GM19468 (cell line): ENCODE data around the gene SRRM3.
"Not testable (repeated sequence)": the region's sequence is repeated elsewhere in the genome, so short reads cannot be mapped to it uniquely, and the experiment has no call there.

Source experiments
- ATAC-seq: cut with Tn5 transposase; IDR thresholded peaks from one replicate; pipeline ENCODE4 v1.9.1; 2021; ENCODE audit warnings: mild to moderate bottlenecking, moderate library complexity, moderate number of reproducible peaks; ENCODE audit not compliant: unreplicated experiment; ENCODE audit errors: extremely low read depth

SRRM3 gene

DNA sequence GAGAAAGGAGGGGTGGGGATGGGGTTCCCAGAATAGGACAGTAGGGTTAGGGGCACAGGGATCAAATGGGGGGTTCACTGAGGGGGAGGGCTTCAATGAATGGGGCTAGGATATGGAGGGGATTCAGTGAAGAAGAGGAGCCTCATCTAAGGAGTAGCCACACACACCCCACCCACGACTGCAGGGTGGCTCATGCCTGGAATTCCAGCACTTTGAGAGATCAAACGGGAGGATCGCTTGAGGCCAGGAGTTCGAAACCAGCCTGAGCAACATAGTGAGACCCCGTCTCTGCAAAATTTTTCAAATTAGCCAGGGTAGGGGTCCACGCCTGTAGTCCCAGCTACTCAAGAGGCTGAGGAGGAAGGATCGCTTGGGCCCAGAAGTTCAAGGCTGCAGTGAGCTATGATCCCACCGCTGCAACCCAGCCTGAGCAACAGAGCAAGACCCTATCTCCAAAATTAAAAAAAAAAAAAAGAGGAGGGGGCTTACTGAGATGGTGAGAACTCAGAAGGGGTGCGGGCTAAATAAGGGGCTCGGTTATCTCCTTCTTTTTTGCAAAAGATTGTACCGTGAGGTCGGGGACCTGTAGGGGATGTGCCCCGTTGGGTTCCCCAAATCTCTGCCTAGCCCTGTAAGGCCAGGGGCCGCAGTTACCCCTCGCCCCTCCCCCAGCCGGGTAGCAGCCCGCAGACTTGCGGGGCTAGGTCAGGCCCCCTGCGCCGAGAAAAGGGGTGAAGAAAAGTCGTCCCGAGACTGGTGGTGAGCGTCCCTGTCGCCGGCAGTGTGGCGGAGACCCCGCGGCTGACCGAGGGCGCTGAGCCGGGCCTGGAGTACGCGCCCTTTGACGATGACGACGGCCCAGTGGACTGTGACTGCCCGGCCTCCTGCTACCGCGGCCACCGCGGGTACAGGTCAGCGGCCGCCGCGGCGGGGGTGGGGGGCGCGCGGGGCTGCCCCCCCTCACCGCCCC is 57.7 kb downstream of the SRRM3 start:
- no peak for ATAC-seq

DNA sequence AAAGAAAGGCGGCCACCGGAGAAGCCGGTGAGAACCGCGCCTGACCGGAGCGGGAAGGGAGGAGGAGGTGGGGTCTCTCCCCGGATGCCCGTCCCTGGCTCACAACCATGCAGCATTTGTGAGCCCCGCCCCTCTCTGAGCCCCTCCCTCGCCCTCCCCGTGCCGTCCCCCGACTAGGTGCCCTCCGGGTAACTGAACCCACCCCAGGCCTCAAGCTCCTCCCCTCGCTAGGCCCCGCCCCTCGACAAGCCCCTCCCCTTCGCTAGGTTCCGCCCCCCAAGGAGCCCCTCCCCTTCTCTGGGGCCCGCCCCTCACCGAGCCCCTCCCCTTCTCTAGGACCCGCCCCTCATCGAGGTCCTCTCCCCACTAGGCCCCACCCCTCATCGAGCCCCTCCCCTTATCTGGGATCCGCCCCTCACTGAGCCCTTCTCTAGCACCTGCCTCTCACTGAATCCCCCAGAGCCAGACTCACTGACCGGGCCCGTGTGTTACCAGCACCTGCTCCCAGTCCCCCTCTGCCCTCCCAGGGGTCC is 58.5 kb downstream of the SRRM3 start:
- ATAC-seq = no peak

DNA sequence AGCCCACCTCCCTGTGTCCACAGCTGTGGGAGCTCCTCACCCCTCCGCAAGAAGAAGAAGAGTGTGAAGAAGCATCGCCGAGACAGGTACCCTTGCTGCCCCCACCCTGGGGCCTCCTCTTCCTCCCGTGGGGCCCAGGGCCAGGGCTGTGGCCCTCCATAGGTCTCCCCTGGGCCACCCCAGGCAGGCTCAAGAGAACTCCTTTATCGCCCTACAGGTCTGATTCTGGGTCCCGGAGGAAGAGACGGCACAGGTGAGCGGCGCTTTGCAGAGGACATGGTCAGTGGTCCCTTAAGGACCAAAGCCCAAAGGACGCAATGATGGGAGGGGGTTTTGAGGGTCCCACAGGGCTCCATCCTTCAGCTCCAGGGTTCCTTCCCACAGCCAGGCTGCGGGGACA is 59.6 kb downstream of the SRRM3 start:
- no peak for ATAC-seq

DNA sequence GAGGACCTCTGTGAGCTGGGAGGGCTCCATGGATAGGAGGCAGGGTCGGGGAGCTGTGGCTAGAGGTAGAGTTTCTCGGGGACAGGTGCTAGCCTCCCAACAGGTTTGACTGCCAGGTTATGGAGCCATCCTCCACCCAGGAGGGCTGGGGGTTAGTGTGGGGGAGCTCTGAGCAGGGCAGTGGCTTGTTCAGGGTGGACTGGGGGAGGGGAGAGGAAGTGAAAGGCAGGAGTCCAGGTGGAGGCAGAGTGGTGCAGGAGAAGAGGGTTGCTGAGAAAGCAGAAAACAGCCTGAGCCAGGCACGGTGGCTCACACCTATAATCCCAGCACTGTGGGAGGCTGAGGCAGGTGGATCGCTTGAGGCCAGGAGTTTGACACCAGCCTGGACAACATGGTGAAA is 60.2 kb downstream of the SRRM3 start:
- ATAC-seq = no peak

DNA sequence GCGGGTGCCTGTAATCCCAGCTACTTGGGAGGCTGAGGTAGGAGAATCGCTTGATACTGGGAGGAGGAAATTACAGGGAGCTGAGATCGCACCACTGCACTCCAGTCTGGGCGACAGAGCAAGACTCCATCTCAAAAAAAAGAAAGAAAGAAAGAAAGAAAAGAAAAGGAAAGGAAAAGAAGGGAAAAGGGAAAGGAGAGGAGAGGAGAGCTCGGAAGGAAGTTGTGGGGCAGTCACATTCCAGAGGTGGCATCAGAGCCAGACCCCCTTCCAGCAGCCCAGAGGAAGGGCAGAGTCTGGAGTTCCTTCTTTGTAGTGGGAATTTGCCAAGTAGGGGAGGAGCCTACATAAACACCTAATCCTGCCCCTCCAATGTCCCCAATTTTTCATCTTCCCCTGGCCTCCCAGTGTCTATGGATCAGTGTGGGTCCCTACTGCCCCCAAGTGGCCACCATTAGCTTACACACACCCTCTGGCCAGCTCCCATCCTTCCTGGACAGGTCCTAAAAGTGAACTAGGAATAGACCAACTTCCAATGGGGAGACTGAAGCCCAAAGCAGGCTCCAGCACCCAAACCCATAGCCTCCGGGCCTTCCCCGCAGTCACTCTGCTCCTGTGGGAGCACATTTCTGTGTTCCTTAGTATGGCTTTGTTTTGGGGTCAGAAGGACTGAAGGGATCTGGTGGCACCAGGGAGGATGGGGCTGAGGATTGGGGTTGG is 61.1 kb downstream of the SRRM3 start:
- ATAC-seq = no peak

DNA sequence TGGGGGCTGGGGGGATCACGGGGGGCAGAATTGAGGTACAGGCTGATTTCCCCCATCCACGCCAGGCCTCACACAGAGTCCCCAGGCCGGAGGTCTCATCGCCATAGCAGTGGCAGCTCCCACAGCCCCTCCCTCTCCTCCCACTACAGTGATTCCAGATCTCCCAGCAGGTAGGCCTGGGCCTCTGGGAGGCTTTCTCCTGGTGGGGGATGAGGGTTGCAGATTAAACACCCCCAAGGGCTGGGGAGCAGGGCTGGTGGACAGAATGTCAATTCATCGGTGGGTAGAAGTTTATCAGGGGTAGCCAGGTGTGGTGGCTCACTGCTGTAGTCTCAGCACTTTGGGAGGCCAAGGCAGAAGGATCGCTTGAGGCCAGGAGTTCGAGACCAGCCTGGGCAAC is 63.6 kb downstream of the SRRM3 start:
- ATAC-seq = no peak

DNA sequence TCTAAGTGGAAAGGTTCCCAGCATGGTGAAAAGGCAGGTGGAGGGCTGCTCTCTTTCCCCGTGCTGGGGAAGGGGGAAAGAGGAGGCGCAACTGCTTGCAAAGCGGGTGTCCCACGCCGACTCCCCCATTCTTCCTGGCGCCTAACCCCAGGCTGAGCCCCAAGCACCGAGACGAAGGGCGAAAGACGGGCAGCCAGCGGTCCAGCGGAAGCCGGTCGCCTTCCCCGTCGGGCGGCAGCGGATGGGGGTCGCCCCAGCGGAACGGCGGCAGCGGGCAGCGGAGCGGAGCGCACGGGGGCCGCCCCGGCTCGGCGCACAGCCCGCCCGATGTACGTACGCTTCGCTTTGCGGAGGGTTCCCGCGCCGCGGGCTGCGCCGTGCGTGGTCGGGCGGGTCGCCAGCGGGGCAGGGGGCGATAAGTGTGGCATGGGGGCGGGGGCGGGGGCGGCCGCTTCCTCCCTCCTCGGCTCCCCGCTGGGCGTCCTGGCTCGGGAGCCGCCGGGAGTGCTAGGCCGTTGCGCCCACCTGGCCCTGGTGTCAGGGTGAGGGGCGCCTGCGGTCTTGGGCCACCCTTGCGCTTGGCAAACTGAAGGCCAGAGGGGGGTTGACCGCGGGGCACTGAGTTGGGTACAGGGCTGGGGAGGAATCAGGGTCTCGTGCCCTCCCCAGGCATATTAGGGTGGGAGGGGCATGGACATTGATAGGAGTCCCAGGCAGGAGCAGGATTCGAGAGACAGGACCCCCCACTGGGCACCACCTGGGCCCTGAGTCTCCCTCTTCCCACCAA is 65.6 kb downstream of the SRRM3 start:
- ATAC-seq = no peak

DNA sequence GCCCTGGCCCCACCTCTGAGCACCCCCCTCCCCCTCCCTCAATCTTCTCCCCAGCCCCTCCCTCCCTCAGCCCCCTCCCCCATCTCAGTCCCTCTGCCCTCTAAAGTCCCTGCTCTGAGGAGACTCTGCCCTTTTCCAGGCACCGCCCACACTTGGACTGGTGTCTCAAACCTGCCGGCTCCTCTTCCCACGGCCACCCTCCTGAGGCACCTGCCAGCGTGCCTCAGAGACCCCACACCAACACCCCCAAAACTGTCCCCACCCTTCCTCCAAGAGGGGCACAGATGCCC is 66.1 kb downstream of the SRRM3 start:
- no peak for ATAC-seq

DNA sequence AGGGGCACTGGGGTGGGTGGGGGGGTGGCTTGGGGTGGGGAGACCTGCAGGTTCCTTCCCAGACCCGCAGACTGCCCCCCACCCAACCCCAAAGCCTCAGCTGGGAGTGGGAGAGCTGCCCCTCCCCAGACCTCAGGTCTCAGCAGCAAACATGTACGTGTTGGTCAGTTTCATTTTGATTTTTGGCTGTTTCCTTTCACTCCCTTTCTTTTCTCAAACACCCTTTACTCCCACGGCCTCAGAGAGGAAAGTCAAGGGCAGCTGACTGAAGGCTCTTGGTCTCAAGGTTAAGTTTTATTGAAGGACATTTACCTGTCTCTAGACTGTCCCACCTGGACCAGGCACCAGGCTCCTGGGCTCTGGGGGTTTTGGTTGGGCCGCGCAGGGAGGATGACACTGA is 66.7 kb downstream of the SRRM3 start:
- ATAC-seq = no peak

DNA sequence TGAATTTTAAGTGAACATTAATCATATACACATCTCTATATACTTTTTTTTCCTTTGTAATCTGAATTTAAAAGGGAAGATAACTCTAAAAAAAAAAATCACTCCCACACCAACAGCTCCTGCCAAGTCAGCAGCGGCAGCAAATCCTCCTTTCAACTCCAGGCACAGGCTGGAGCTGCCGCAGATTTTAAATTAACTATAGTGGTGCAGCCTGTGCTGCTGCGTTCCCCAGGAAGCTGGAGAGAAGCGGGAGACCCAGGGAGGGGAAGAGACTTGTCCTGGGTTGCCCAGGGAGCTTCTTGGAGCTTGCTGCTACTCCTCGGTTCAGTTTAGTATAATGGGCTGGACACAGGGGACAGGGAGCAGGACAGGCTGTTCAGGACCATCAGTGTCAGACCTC is 68.2 kb downstream of the SRRM3 start:
- ATAC-seq = no peak

DNA sequence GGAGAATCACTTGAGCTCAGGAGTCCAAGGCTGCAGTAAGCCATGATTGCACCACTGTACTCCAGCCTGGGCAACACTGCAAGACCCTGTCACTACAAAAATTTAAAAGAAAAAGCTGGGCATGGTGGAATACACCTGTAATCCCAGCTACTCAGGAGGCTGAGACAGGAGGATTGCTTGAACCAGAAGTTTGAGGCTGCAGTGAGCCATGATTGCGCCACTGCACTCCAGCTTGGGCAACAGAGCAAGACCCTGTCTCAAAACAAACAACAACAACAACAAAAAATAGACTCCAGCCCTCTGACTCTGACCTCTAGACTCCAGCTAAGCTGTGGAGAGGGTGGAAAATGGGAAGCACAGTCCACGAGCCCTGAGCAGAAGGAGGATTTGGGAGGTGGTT is 69.7 kb downstream of the SRRM3 start:
- ATAC-seq = not testable (repeated sequence)

DNA sequence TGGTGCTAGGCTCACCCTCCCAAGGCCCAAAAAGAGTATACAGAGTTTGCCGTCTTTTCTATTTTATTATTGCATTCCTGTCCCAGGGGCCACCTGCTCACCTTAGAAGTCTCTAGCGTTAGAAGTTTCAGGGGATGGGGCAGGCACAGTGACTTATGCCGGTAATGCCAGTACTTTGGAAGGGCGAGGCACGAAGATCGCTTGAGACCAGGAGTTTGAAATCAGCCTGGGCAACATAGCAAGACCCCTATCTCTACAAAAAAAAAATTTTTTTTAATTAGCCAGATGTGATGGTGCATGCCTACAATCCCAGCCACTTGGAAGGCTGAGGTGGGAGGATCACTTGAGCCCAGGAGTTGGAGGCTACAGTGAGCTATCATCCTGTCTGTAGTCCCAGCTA is 70.4 kb downstream of the SRRM3 start:
- no peak for ATAC-seq

DNA sequence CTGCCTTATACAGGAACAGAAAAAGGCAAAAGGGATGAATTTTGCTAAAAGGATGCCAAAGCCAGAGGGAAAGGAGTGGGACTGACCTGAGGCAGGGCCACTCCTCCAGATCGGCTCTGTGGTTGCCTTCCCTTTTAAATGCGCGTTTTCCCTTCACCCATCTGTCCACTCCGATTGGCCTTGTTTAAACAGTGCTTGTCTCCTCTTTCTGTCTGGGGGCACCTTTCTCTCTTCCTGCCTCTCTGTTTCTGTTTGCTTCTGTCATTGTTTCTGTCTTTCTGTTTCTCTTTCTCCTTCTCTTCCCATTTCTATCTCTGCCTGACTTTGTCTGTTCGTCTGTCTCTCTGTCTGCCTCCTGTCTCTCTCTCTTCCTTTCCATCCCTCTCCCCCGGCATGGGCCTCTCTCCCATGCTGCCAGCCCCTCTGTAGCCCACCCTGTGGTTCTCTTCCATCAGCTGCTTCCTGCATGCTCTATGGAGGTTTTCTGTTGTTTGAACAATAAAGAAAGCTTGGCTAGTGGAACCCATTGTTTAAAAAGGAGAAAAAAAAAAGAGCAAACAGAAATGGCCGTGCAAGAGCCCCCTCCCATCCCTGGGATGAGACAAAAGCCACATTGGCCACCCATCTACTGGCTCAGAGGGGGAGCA is 71.3 kb downstream of the SRRM3 start:
- no peak for ATAC-seq

DNA sequence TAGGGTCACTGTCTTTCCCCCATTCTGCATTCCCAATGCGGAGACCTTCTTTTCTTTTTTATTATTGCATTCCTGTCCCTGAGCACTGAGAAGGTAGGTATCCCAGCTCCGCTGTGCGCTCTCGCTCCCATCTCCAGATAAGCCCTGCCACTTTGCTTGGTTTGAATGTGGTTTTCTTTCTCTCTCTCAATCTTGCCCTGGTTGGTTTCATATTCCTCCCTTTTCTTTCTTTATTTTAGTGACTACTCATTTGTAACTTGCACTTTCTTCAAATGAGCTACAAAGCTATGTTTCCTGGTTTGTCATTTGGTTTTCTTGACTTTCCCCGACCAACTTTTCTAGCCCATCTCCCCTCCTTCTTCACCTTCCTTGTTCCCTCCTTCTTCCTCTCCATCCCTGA is 71.8 kb downstream of the SRRM3 start:
- no peak for ATAC-seq

DNA sequence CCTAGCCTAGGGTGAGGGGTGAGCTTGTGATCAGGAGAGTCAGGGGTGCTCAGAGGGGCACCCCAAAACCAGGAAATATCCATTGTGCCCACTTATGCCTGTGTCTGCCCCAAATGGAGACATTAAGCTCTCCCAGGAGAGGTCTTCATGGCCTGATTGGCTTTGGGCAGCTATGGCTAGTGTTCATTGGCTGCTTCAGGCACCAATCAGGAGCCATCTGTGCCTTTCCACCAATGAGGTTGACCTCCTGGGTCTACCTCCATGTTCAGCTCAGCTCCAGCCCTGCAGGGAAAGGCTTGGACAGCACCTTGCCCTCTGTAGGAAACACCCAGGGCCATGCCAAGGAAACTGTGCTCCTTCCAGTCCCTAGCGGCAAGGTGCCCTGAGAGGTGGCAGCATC is 76.8 kb downstream of the SRRM3 start:
- no peak for ATAC-seq

DNA sequence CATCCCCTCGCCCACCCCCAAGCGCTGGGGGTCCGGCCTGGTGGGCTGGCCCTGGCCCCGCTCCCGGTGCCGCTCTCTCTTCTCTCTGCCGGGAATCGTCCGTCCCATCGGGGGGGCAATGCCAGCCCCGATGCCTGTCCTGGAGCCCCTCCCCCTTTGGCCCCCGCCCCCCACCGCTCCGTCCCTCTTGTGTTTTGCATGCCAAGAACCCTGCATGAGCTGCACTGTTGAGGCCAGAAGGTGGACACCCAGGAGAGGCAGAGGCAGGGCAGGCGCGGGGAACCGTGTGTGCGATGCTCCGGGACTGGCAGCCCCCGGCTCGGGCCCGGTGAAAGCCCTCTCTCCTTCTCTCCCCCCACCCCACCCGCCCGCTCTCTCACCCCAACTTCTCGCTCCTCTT is 78.7 kb downstream of the SRRM3 start:
- ATAC-seq = no peak

DNA sequence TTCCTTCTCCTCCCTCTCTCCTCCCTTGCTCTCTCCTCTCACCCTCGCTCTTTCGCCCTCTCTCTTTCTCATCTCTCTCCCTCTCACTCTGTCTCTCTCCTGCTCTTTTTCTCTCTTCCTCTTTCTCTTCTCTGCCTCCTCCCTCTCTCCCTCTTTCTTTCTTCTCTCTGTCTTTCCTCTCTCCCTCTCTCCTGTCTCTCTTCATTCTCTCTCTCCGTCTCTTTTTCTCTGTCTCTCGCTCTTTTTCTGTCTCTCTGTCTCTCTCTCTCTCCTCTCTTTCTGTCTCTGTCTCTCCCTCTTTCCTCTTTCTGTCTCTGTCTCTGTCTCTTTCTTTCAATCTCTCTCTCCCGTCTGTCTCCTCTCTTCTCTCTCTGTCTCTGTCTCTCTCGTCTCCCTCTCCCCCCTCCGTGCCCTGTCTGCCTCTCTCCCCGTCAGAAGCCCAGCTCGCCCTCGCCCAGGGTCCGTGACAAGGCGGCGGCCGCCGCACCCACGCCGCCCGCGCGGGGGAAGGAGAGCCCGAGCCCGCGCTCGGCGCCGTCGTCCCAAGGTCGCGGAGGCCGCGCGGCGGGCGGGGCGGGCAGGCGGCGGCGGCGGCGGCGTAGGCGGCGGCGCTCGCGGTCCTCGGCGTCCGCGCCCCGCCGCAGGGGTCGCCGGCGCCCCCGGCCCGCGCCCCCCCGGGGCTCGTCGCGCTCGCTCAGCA is 79.5 kb downstream of the SRRM3 start:
- no peak for ATAC-seq

DNA sequence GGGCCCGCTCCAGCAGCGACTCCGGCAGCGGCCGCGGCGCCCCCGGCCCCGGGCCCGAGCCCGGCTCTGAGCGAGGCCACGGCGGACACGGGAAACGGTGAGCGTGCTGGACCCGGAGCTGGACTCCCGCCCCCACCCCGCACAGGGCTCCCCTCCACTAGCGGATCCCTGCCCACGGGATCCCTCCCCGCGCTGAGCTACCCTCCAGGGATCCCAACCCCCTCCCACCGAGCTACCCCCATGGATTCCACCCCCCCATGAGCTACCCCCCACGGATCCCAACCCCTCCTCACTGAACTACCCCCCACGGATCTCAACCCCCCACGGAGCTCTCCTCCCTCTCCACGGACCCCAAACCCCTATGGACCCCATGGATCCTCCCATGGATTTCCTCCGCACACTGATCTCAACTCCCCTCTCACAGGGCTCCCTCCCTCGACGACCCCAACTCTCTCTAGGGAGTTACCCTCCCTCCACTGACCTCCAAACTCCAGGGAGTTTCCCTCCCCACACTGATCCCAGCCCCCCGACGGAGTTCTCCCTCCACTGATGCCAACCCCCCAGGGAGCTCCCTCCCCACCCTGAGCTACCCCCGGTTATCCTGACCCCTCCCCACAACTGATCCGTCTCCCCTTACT is 80.1 kb downstream of the SRRM3 start:
- no peak for ATAC-seq
